ENCODE data around the gene RECQL5. TPM values are rescaled to one million over a fixed set of nuclear protein-coding genes. Genes with fewer than 3 reads are reported as not detected.

The RECQL5 gene
- total RNA-seq, 1 donor from 2014 or later: 18.7 TPM

DNA sequence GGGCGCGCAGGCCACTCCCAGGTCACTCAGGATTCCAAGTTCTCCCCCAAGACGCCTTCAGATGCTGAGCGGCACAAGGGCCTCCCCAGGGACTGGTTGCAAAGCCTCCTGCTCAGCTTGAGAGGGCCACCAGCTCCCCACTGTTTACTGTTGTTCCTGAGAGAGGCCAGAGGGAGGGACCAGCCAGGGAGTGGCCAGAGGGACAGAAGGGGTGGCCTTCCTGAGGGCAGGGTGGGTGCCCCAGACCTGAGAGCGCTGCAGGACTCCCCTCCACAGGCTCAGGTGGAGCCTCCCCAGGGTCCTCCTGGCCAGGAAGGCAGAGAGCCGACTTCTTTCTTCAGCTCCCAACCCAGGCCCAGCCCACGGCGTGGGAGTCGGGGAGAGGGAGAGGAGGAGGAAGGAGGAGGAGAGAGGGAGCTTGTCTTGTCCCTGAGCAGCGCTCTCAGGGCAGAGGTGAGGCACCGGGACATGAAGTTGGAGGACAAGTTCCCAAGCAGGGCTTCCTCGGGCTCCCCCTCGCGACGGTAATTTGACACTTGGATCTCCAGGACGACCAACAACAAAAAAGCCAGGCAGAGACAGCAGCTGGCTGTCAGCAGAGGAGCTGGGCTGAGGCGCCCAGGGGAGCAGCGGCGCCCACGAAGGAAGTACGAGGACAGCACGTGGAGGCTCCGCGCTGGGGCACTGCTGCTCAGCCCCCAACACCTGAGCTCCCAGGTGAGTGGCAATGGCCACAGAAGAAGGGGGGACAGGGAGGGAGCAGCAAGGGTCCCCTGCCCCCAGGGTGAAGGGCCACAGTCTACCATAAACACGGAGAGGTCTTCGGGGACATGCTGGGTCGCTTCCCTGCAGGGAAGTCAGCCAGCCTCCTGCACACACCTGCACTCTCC, 33.2 kb downstream of the RECQL5 start:
- peak; percentile 74 for DNase-seq (ENCODE audit: low read depth)
- no peaks in the 10 kb centered on the region for H3K27me3 ChIP-seq (ENCODE audit: control insufficient read depth, insufficient read depth, low read length)
- H3K4me3 ChIP-seq (ENCODE audit: low read depth, low read length): no peak overlapping the region
- no peaks in the 10 kb centered on the region for H3K36me3 ChIP-seq (ENCODE audit: control insufficient read depth, insufficient read depth, low read length)
- TF ChIP-seq, protein P1, sequence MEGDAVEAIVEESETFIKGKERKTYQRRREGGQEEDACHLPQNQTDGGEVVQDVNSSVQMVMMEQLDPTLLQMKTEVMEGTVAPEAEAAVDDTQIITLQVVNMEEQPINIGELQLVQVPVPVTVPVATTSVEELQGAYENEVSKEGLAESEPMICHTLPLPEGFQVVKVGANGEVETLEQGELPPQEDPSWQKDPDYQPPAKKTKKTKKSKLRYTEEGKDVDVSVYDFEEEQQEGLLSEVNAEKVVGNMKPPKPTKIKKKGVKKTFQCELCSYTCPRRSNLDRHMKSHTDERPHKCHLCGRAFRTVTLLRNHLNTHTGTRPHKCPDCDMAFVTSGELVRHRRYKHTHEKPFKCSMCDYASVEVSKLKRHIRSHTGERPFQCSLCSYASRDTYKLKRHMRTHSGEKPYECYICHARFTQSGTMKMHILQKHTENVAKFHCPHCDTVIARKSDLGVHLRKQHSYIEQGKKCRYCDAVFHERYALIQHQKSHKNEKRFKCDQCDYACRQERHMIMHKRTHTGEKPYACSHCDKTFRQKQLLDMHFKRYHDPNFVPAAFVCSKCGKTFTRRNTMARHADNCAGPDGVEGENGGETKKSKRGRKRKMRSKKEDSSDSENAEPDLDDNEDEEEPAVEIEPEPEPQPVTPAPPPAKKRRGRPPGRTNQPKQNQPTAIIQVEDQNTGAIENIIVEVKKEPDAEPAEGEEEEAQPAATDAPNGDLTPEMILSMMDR (IDR thresholded peaks at IDR 0.05; ENCODE audit: insufficient read depth, low read length, poor library complexity, severe bottlenecking): peak; percentile 74

DNA sequence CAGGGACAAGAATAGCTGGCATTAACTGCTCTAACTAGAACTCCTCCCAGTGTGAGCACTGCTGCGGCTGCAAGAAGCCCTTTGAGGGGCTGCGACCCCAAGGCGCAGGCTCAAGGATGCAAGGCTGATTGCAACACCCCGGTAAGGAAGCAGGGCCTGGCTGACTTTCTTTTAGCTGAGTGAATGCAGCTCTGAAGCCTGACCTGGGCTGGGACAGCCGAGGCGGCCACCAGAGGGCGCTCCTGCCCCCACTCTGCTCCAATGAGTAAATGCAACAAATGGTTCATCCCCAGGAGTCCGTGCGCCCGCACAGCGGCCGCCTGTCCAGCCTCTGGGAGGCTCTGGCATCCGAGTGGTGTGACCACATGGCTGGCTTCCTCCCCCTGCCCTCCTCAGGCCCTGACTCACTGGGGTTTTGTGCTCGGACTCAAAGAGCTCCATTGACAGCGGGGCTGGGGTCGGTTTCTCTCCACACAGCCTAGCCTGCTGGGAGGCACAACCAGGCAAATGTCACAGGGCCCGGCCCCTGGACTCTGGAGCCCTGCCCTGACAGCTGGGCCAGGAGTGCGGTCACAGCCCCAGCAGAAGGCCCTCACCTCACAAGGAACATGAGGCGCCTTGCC, 34.0 kb downstream of the RECQL5 start, which contains the start of gene SMIM5:
Gene SMIM5, plus strand, starts transcription at position 572 of the 623 bp plus-strand sequence. CDS start 6,768 bp downstream, outside the sequence.
- Histone ChIP-seq H3K27me3 (ENCODE audit: control insufficient read depth, insufficient read depth, low read length) (no peaks in the 10 kb centered on the region), H3K36me3 (ENCODE audit: control insufficient read depth, insufficient read depth, low read length) (no peaks in the 10 kb centered on the region), H3K4me3 (ENCODE audit: low read depth, low read length) (no peak within 1 kb of the TSS)
- TF ChIP-seq, protein P1 (IDR thresholded peaks at IDR 0.05; ENCODE audit: insufficient read depth, low read length, poor library complexity, severe bottlenecking): peak; percentile 95
- peak; percentile 63 for DNase-seq (ENCODE audit: low read depth)

DNA sequence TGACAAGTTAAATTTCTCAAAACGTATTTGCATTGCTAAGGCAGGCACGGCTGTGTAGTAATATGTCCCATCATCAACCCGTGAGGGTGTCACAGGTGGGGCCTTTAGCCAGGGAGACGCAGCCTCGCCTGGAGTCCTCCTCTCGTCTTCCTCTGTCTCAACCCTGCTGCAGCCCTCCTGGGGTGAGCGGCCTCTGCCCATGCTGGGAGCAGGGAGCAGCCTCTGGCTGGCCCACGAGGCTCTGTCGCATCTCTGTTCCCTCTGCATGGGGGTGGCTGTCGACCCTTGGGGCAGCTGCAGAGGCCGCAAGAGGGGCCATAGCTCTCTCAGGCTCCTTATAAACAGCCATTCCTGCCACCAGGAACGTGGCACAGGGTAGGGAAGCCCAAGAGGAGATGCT, 34.5 kb downstream of the RECQL5 start:
- no peak overlapping the region for H3K4me3 ChIP-seq (ENCODE audit: low read depth, low read length)
- DNase-seq (ENCODE audit: low read depth): no peak
- no peaks in the 10 kb centered on the region for H3K36me3 ChIP-seq (ENCODE audit: control insufficient read depth, insufficient read depth, low read length)
- TF ChIP-seq, protein P1 (IDR thresholded peaks at IDR 0.05; ENCODE audit: insufficient read depth, low read length, poor library complexity, severe bottlenecking): no peak
- no peaks in the 10 kb centered on the region for H3K27me3 ChIP-seq (ENCODE audit: control insufficient read depth, insufficient read depth, low read length)

DNA sequence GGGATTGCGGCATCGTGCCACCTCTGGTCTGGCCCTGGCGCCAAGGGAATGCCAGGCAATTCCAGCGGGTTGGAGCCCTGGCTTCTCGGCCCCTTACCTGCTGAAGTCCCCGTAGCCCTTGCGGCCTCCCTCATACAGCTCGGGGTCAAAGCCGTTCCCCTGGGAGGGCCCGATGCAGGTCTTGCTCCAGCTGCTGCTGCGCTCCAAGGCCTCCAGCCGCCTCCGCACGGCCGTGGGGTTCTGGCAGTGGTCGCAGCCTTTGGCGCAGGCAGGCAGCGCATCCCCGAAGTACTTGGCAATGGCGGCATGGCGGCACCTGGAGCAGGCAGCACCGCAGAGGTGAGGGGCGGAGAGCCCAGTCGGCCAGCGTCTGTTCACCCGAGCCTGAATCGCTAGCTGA, 35.6 kb downstream of the RECQL5 start:
- Histone ChIP-seq H3K4me3 (ENCODE audit: low read depth, low read length) (no peak overlapping the region), H3K36me3 (ENCODE audit: control insufficient read depth, insufficient read depth, low read length) (no peaks in the 10 kb centered on the region), H3K27me3 (ENCODE audit: control insufficient read depth, insufficient read depth, low read length) (no peaks in the 10 kb centered on the region)
- TF ChIP-seq, protein P1 (IDR thresholded peaks at IDR 0.05; ENCODE audit: insufficient read depth, low read length, poor library complexity, severe bottlenecking): no peak
- DNase-seq (ENCODE audit: low read depth): no peak

DNA sequence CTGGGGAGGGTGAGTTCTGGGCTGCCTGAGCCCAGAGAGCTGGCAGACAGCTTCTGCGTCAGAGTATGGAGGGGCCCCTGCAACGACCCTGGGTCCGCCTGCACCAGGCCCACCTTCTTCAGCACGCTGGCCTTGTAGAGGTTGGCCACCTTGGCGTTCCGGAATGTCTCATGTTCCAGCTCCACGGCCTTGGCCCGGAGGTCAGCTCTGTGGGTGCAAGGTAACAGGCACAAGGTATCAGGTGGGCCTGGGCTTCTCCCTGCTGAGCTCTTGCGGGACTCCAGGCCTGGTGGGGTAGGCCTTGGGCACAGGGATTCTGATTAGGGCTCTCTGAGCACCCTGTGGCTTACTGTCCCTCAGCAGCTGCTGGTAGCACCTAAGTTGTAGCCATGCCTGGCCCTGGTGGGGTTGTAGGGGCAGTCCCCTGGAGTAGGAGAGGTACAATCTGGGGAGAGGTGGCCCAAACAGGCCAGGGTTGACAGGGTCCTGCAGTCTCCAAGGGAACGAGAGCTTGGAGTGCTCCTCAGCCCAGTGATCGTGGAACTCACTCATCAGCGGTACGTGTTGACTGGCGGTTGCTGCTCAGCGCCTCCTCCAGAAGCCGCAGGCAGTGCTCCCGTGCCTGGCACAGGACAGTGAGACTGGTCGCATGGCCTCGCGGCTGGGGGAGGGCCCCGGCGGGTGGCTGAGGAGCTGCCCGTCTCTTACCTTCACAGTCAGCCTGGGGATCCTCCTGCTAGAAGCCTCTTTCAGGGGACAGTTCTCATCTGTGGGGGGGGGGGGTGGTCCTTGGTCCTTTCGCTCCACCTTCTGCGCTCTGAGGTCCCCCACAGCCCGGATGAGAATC, 36.7 kb downstream of the RECQL5 start:
- DNase-seq (ENCODE audit: low read depth): no peak
- Histone ChIP-seq H3K27me3 (ENCODE audit: control insufficient read depth, insufficient read depth, low read length) (no peaks in the 10 kb centered on the region), H3K4me3 (ENCODE audit: low read depth, low read length) (no peak overlapping the region), H3K36me3 (ENCODE audit: control insufficient read depth, insufficient read depth, low read length) (no peaks in the 10 kb centered on the region)
- TF ChIP-seq, protein P1 (IDR thresholded peaks at IDR 0.05; ENCODE audit: insufficient read depth, low read length, poor library complexity, severe bottlenecking): no peak
